ENCODE results near the gene SAMD3.
"Not testable (repeated sequence)": the region's sequence is repeated elsewhere in the genome, so short reads cannot be mapped to it uniquely, and the experiment has no call there.

The SAMD3 gene

DNA sequence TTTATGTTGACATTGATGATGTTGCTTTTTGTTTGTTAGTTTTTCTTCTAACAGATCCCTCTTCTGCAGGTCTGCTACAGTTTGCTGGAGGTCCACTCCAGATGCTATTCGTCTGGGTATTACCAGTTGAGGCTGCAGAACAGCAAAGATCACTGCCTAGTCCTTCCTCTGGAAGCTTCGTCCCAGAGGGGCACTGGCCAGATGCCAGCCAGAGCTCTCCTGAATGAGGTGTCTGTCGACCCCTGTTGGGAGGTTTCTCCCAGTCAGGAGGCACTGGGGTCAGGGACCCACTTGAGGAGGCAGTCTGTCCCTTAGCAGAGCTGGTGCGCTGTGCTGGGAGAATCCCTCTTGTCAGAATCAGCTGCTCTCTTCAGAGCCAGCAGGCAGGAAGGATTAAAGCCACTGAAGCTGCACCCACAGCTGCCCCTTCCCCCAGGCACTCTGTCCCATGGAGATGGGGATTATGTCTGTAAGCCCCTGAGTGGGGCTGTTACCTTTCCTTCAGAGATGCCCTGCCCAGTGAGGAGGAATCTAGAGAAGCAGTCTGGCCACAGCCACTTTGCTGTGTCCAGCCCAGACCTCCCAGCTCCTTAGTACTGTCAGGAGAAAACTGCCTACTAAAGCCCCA is 49.3 kb downstream of the SAMD3 start:
- not testable (repeated sequence) for DNase-seq (ENCODE audit: low read depth)

- DNase-seq (ENCODE audit: low read depth) = not testable (repeated sequence)
These were observed 52.6 kb downstream of the SAMD3 start for GRCh38 chr6:130170160-130170559.

- no peak for DNase-seq (ENCODE audit: low read depth)
These were observed 55.1 kb downstream of the SAMD3 start for GRCh38 chr6:130167655-130168054.

DNA sequence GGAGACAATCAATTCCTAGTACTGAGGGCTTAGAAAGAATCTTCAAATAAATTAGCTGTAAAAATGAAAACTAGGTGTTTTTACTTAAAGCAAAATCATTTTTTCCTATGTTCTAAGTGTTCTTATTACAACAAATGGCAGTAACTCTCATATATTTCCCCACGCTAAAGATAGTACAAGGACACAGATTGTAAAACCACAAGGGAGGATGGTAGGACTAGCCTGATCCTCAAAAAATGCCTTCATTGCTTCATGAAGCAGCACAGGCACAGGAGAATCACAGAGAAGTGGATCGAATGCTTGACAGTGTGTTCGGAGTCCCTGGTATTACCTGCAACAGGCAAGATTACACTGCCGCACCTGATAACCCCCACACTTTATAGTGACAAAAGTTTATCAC is 58.5 kb downstream of the SAMD3 start:
- DNase-seq (ENCODE audit: low read depth) = no peak

GRCh38 chr6:130163266-130163665 is 59.5 kb downstream of the SAMD3 start:
- DNase-seq (ENCODE audit: low read depth) = no peak

GRCh38 chr6:130162421-130162820 is 60.3 kb downstream of the SAMD3 start:
- DNase-seq (ENCODE audit: low read depth) = no peak

DNA sequence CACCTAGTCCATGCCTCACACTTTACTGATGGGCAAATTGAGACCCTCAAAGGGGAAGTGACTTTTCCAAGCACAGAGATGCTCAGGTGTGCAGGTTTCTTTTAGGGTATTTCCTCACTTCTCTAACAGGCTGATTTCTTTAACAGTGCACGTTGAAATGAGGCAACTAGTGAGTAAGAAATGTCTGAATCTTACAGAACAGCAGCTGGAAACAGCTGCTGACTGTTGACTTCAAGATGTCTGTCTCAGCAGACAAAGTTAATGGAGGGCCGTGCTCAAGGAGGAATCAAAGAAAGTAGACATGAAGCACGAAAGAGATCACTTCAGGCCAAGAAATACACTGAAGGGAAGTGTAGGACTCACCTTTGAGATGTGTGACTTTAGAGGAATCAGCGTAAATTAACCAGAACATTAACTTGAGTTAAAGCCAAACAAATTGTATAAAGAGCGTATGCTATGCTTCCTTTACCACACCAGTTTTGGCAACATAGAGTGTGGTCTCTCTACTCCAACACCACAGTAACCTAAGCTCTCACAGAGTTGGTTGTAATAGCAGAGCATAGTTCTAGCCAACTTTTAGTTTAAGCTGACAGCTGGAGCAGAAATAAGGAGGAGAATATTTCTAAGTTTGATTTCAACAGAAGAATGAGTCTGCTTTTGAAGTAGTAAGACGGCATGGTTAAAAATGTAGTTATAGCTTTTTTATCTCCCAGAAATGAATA is 60.9 kb downstream of the SAMD3 start:
- DNase-seq (ENCODE audit: low read depth) = no peak

DNA sequence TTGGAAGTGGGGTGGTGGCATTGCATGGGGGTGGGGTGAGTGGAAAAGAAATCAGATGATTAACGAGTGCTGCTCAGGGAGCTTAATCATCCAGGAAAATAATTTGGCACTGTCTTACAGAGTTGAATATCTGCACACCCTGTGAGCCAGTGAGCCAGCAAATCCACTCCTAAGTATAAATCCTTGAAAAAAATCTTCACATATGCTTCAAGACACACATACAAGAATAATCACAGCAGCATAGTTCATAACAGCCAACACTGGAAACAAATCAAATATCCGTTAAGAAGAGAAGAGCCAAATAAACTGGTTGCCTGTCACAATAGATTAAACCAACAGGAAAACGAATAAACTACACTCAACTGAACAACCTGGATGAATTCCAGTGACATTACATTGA is 62.8 kb downstream of the SAMD3 start:
- DNase-seq (ENCODE audit: low read depth) = no peak

- no peak for DNase-seq (ENCODE audit: low read depth)
These were observed 64.2 kb downstream of the SAMD3 start for GRCh38 chr6:130158548-130158947.

GRCh38 chr6:130158056-130158455 is 64.7 kb downstream of the SAMD3 start:
- DNase-seq (ENCODE audit: low read depth) = no peak

DNA sequence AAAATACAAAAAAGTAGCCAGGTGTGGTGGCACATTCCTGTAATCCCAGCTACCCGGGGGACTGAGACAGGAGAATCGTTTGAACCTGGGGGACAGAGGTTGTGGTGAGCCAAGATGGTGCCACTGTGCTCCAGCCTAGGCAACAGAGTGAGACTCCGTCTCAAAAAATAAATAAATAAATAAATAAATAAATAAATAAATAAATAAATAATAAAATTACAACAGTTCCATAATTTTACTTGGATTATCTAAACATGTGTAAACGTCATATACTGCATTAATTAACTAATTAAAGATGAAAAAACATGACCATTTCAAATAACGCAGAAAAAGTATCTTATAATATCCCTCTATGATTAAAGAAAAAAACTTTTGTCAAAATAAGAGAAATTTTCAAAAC is 65.8 kb downstream of the SAMD3 start:
- DNase-seq (ENCODE audit: low read depth) = no peak

GRCh38 chr6:130152908-130153510 is 69.7 kb downstream of the SAMD3 start:
- no peak for DNase-seq (ENCODE audit: low read depth)

- DNase-seq (ENCODE audit: low read depth) = no peak
These were observed 71.8 kb downstream of the SAMD3 start for GRCh38 chr6:130150906-130151305.

- DNase-seq (ENCODE audit: low read depth) = not testable (repeated sequence)
These were observed 73.7 kb downstream of the SAMD3 start for GRCh38 chr6:130149016-130149415.

GRCh38 chr6:130148181-130148580 is 74.6 kb downstream of the SAMD3 start:
- DNase-seq (ENCODE audit: low read depth) = no peak

DNA sequence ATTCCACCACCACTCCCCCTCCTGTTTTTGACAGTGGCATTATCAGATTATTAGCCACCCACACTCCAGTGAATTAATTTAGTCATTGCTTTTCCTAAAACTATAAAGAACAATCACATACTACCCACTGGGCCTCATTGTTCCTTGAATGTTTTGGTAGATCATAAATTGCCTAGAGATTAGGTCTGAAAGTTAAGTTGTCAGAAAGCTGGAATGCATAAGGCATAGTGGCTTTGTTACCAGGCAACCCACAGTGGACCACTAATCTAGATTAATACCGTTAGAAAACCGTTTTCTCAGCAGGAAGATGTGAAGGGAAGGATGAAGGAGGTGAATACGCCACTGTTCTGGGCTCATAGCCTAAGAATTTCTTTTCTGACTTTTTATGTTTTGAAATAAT is 75.6 kb downstream of the SAMD3 start:
- DNase-seq (ENCODE audit: low read depth) = no peak

DNA sequence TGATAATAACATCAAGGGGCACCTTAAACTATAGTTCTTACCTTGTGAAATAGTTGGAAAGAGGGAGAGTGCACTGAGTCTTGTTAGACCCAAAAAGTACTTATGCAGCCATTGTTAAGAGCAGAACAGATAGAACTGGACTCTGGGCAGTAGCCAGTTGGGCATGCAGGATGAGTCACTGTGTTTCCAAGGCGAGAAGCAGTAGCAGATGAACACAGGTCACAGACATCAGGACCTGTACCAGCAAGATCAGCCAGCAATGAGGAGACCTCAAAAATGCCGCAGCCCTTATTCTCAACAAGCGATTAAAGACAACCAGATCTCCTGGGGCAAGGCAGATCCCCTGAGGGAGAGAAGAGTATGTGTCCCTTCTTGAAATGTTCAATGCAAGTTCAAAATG is 79.0 kb downstream of the SAMD3 start:
- DNase-seq (ENCODE audit: low read depth) = no peak

DNA sequence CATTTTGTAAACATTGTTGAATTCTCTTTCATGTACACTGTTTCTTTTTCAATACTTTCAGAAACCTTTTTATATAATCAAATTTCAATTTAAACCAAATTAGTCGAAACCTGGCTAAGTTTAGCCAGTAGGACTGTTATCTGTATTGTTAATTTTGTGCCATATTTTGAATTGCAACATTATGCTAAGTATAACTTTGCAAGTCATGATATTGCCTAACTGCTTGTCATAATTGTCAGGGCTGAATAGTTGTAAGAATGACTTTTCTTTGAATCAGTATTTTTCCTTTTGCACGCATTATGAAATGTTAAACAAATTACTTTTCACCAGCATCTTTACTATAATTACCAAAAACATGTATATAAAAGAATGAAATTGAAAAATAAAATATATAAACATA is 82.7 kb downstream of the SAMD3 start:
- no peak for DNase-seq (ENCODE audit: low read depth)

- no peak for DNase-seq (ENCODE audit: low read depth)
These were observed 83.9 kb downstream of the SAMD3 start for GRCh38 chr6:130138909-130139242.

- no peak for DNase-seq (ENCODE audit: low read depth)
These were observed 84.4 kb downstream of the SAMD3 start for GRCh38 chr6:130138116-130138908.

GRCh38 chr6:130136798-130137197 is 86.0 kb downstream of the SAMD3 start:
- no peak for DNase-seq (ENCODE audit: low read depth)

- no peak for DNase-seq (ENCODE audit: low read depth)
These were observed 88.2 kb downstream of the SAMD3 start for GRCh38 chr6:130134582-130134981.

DNA sequence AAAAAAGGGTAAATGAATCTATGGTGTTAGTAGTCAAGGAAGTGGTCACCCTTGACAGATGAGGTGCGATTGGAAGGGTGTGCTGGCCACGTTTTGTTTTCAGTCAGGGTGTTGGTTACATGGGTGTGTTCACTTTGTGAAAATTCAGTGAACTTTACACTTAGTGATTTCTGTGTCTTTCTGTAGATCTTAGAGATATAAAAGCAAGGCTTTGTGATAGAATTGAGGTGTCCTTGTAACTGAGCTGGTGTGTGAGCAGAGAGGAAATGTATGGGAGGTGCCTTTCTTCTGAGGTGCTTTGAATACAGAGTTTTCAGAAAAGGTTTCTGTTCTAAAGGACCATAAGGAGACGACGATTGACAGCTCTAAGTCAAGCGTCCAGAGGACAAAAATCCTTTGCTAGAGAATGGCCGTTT is 90.5 kb downstream of the SAMD3 start:
- peak; percentile 38 for DNase-seq (ENCODE audit: low read depth)
